Peyer's patch (tissue), 4 donors: ENCODE data around the gene CCN6.

Source experiments
- POLR2A ChIP-seq, 2 donors: fragments of 450-650 bp; IDR thresholded peaks; one replicate each; pipeline ENCODE4 v1.5.1; 2017; ENCODE audit warnings: antibody characterized with exemption in 2 of 2, mild to moderate bottlenecking in 2 of 2, moderate library complexity in 2 of 2
- TF ChIP-seq, protein P1 (sequence below), 6 experiments: fragments of 450-650 bp in 4 of 6; fragments of 200-600 bp in 2 of 6; sonication (generic) in 1 of 6; IDR thresholded peaks; one replicate each; pipeline ENCODE4 v1.5.1; 2017 to 2019; ENCODE audit warnings: antibody characterized with exemption in 6 of 6, mild to moderate bottlenecking in 3 of 6, moderate library complexity in 1 of 6

DNA sequence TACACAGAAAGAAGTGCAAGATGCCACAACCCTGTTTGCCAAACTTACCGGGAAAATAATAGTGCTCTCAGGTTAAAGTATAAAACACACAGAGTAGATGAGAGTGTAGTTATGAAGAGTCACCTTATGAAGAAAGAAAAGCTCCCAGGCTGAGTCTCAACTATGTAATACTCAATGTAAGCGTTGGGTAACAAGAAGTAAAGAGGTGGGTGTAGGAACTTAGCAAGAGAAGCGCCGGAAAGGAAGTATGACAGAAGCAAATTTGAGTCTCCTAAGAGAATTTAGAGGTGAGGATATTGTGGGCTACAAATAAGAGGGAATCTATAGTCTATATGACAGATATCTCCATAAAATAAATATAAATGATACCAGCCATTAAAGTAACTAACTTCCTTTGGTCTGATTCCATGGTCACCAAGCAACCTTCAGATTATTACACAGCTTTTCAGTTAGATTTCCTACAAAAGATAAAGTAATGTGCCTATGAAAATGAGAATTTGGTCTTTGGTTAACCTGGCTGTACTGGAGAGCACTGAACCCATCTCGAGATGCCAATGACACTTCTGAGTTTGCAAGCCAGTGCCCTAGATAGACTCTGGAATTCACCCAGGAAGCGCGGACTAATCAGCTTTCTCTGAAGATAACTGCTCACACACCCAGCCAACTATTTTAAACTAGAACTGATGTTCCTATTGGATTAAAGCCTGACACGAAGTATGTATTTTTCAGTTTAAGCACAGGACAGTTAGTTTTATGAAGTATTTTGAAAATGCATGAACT, 31.6 kb downstream of the CCN6 start:
- TF ChIP-seq, protein P1, sequence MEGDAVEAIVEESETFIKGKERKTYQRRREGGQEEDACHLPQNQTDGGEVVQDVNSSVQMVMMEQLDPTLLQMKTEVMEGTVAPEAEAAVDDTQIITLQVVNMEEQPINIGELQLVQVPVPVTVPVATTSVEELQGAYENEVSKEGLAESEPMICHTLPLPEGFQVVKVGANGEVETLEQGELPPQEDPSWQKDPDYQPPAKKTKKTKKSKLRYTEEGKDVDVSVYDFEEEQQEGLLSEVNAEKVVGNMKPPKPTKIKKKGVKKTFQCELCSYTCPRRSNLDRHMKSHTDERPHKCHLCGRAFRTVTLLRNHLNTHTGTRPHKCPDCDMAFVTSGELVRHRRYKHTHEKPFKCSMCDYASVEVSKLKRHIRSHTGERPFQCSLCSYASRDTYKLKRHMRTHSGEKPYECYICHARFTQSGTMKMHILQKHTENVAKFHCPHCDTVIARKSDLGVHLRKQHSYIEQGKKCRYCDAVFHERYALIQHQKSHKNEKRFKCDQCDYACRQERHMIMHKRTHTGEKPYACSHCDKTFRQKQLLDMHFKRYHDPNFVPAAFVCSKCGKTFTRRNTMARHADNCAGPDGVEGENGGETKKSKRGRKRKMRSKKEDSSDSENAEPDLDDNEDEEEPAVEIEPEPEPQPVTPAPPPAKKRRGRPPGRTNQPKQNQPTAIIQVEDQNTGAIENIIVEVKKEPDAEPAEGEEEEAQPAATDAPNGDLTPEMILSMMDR (IDR thresholded peaks at IDR 0.05): no peak
- no peak for TF ChIP-seq POLR2A (IDR thresholded peaks at IDR 0.05)
